GM12874 (cell line): ENCODE data around the gene POLL.

Source experiments
- CTCF ChIP-seq: IDR thresholded peaks from 2 replicates; pipeline ENCODE4 v1.5.1; 2011; ENCODE audit warnings: low read depth, mild to moderate bottlenecking, control low read depth, low read length, moderate library complexity; ENCODE audit not compliant: insufficient read depth

Gene POLL

GRCh38 chr10:101545898-101546297 is 42.2 kb downstream of the POLL start:
- TF ChIP-seq CTCF: no peak

DNA sequence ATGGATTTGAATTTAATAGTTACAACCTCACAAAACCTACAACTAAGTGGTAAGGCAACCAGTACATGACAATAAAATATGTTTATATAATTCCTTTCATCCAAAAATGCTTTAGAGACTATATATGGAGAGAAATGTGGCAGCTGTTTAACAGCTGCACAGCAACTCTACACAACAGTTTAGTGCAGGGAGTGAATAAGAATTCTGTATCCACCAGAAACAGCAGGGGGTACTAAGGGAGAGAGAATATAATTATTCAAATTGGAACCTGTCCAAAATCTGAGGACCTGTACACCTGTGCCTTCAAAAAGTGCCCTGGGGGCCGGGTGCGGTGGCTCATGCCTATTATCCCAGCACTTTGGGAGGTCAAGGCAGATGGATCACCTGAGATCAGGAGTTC is 49.6 kb downstream of the POLL start:
- no peak for TF ChIP-seq CTCF

GRCh38 chr10:101536800-101537199 is 51.3 kb downstream of the POLL start:
- TF ChIP-seq CTCF: peak; percentile 46

DNA sequence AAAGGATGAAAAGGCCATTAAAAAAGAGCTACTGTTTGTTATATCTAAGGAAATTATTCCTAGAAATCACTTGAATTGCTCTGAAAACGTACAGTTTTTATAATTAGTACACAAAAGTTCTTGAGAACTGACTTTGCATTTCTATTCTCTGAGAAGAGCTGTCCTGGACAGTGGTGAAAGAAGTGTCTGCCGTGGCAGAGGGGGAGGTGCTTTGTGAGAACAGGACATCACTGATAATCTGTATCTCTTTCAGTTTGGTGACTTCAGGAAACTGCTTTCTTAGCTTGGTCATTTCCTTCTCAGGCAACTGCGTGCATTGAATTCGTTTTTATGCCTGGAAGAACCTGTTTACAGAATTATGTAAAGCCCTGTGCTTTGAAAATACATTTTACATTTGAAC is 52.1 kb downstream of the POLL start:
- no peak for TF ChIP-seq CTCF

- no peak for TF ChIP-seq CTCF
Observed at GRCh38 chr10:101529725-101530553, 58.1 kb downstream of the POLL start.

GRCh38 chr10:101529207-101529606 is 58.9 kb downstream of the POLL start:
- TF ChIP-seq CTCF: no peak
